Measurements from ENCODE around the gene ZNF783.

ZNF783 gene

GRCh38 chr7:149293338-149293737 lies 31.3 kb downstream of the ZNF783 start:
- TF ChIP-seq CTCF (IDR thresholded peaks at IDR 0.05; ENCODE audit: low read length) (no peak), EZH2 (optimal IDR thresholded peaks at IDR 0.05; ENCODE audit: low read depth, low read length) (no peak), EZH2phosphoT487 (IDR thresholded peaks at IDR 0.05; ENCODE audit: low read length) (no peak)
- Histone ChIP-seq H3K79me2 (ENCODE audit: low read length) (no peaks in the 10 kb centered on the region), H3K4me3 (ENCODE audit: low read length) (no peak overlapping the region), H3F3A (ENCODE audit: insufficient read depth, low read length) (no peaks in the 10 kb centered on the region), H2AFZ (ENCODE audit: low read length) (no peak overlapping the region), H3K9ac (ENCODE audit: low read length) (no peak overlapping the region), H3K9me3 (replicated peaks; ENCODE audit: insufficient read depth, low read length) (no peaks in the 10 kb centered on the region), H3K4me1 (ENCODE audit: low read length) (0 out of 2 replicates have a peak, but pooled peaks cover 6% of the 10 kb centered on the region), H3K9me2 (replicated peaks; ENCODE audit: insufficient read depth, low read length) (no peaks in the 10 kb centered on the region), H3K36me3 (replicated peaks; ENCODE audit: insufficient read depth, low read length) (no peaks in the 10 kb centered on the region), H4K20me1 (ENCODE audit: insufficient read depth, low read length) (no peaks in the 10 kb centered on the region), H3K27ac (ENCODE audit: low read length) (no peak overlapping the region), H3K27me3 (replicated peaks; ENCODE audit: insufficient read depth, low read length) (no peaks in the 10 kb centered on the region), H3K4me2 (ENCODE audit: low read depth, low read length) (no peak overlapping the region)
- DNase-seq = no peak

GRCh38 chr7:149293946-149294633 lies 32.1 kb downstream of the ZNF783 start:
- DNase-seq = no peak
- H3K4me1 ChIP-seq (ENCODE audit: low read length) = 0 out of 2 replicates have a peak, but pooled peaks cover 6% of the 10 kb centered on the region
- no peak overlapping the region for H3K27ac ChIP-seq (ENCODE audit: low read length)
- TF ChIP-seq EZH2phosphoT487 (IDR thresholded peaks at IDR 0.05; ENCODE audit: low read length) (no peak), EZH2 (optimal IDR thresholded peaks at IDR 0.05; ENCODE audit: low read depth, low read length) (no peak), CTCF (IDR thresholded peaks at IDR 0.05; ENCODE audit: low read length) (no peak)
- H4K20me1 ChIP-seq (ENCODE audit: insufficient read depth, low read length) = no peaks in the 10 kb centered on the region
- H3K36me3 ChIP-seq (replicated peaks; ENCODE audit: insufficient read depth, low read length) = no peaks in the 10 kb centered on the region
- no peaks in the 10 kb centered on the region for H3K9me2 ChIP-seq (replicated peaks; ENCODE audit: insufficient read depth, low read length)
- no peaks in the 10 kb centered on the region for H3K79me2 ChIP-seq (ENCODE audit: low read length)
- no peaks in the 10 kb centered on the region for H3K9me3 ChIP-seq (replicated peaks; ENCODE audit: insufficient read depth, low read length)
- H3F3A ChIP-seq (ENCODE audit: insufficient read depth, low read length) = no peaks in the 10 kb centered on the region
- H3K4me3 ChIP-seq (ENCODE audit: low read length) = no peak overlapping the region
- H2AFZ ChIP-seq (ENCODE audit: low read length) = no peak overlapping the region
- H3K9ac ChIP-seq (ENCODE audit: low read length) = no peak overlapping the region
- H3K27me3 ChIP-seq (replicated peaks; ENCODE audit: insufficient read depth, low read length) = no peaks in the 10 kb centered on the region
- H3K4me2 ChIP-seq (ENCODE audit: low read depth, low read length) = no peak overlapping the region

- Histone ChIP-seq H2AFZ (ENCODE audit: low read length) (no peak overlapping the region), H4K20me1 (ENCODE audit: insufficient read depth, low read length) (no peaks in the 10 kb centered on the region), H3K9ac (ENCODE audit: low read length) (no peak overlapping the region), H3K4me1 (ENCODE audit: low read length) (0 out of 2 replicates have a peak, but pooled peaks cover 6% of the 10 kb centered on the region), H3K9me3 (replicated peaks; ENCODE audit: insufficient read depth, low read length) (no peaks in the 10 kb centered on the region), H3K27ac (ENCODE audit: low read length) (no peak overlapping the region), H3K4me3 (ENCODE audit: low read length) (no peak overlapping the region), H3F3A (ENCODE audit: insufficient read depth, low read length) (no peaks in the 10 kb centered on the region), H3K27me3 (replicated peaks; ENCODE audit: insufficient read depth, low read length) (no peaks in the 10 kb centered on the region), H3K79me2 (ENCODE audit: low read length) (no peaks in the 10 kb centered on the region), H3K36me3 (replicated peaks; ENCODE audit: insufficient read depth, low read length) (no peaks in the 10 kb centered on the region), H3K4me2 (ENCODE audit: low read depth, low read length) (no peak overlapping the region), H3K9me2 (replicated peaks; ENCODE audit: insufficient read depth, low read length) (no peaks in the 10 kb centered on the region)
- DNase-seq = no peak
- TF ChIP-seq EZH2phosphoT487 (IDR thresholded peaks at IDR 0.05; ENCODE audit: low read length) (no peak), CTCF (IDR thresholded peaks at IDR 0.05; ENCODE audit: low read length) (no peak), EZH2 (optimal IDR thresholded peaks at IDR 0.05; ENCODE audit: low read depth, low read length) (no peak)
These were observed 32.9 kb downstream of the ZNF783 start for GRCh38 chr7:149294634-149295480.
